ENCODE data around the gene GRK3.

The GRK3 gene

DNA sequence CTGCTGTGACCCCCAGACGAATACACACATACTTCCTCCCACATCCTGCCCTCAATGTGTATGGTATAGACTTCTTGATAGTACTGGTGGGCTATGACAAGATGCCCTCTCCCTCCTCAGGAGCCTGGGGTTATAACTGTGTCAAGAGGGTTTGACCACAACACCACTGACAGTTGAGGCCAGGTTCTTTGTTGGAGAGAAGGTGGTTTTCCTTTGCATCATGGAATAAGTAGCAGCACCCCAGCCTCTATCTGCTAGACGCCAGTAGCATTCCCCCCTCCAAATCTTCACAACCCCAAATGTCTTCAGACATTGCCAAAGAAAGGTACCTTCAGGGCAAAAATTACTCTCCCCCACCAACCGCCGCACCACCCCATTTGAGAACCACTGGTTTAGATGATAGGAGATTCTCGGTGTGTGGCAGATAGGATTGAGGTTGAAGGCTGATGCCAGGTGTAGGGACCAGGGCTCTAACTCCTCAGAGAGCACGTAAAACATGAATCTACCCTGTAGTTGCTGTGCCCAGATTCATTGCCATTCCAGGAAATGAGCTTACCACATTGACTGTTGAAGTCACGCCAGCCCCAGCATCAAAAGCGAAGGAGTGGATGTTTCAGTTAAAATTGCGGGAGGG, 172.0 kb downstream of the GRK3 start:
- no peak for DNase-seq (ENCODE audit: low read depth)

DNA sequence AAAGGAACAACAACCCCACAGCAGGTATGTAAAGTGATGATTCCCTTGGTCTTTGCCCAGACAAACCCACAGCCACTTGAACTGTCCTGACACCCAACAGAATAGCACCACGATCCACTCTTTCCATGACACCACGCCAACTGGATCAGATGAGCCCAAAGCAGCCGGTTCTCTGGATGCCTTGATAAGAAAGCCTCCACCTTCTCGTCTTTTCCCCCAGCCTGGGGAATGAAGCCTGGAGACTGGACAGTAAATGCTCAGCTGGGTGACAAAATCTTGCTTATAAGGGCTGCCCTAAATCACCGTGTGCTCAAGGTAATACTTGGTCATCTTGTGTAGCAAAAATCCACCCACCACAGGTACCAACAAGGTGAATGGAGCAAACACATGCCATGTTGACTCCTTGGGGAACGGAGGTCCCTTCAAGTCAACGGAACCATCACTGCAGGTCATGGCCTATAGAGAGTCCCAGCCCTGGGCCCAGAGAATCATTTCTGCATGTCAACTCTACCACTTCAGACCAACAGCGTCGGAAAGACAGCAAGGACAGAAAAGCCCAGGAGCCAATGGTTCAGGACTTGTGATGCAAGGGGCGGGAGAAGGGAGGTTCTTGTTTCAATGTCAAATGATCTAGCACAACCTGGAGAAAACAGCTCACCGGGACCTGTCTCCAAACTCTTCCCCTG, 175.3 kb downstream of the GRK3 start:
- no peak for DNase-seq (ENCODE audit: low read depth)

- DNase-seq (ENCODE audit: low read depth), result no peak
These were observed 177.5 kb downstream of the GRK3 start, which contains the start of gene MYO18B for GRCh38 chr22:25741692-25742626. MYO18B (plus strand) TSS chr22:25742188; CDS start chr22:25761093, 18,905 bp downstream.

GRCh38 chr22:25742918-25743708, 178.6 kb downstream of the GRK3 start:
- no peak for DNase-seq (ENCODE audit: low read depth)

GRCh38 chr22:25744694-25745093, 180.2 kb downstream of the GRK3 start:
- no peak for DNase-seq (ENCODE audit: low read depth)

DNA sequence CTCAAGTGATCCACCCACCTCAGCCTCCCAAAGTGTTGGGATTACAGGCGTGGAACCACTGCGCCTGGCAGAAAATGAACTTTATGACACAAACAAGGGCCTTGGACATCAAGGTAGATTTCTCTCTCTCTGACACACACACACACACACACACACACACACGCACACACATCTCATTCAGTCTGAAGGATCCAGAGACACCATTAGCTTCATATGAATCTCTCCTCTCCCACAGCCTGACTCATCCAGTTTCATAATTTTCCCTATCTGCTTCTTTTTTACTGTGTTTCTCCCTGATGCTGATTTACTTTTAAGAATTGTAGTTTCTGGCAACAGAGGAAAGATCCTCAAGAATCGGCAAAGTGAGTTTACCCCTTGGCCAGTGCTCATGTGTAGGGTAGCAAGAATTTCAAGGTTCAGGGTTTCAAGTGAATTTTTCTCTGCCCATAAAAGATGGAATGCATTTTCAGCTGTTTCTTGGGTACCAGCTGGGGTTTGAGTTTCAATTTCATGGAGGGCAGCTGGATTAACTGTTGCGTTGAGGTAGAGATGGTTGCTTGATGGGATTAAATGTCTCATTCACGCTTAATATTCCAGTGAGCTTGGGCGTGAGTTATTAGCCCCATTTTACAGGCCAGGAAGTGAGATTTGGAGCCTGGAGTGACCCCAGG, 181.0 kb downstream of the GRK3 start:
- DNase-seq (ENCODE audit: low read depth), result peak; percentile 41

DNA sequence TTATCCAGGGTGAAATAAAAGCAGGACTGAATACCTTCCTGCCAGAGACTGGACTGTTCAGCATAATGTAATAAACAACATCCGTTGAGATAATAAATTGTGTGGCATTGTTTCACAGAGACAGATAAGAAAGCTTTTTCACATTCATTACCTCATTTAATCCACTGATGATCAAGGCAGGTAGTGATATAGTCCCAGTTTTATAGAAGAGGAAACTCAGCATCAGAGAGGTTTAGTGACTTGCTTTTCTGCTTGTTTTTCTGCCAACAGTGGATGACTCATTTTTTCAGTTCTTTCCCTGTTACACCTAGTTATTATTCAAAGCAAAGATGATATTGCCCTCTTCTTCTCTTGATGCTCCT, 181.5 kb downstream of the GRK3 start:
- no peak for DNase-seq (ENCODE audit: low read depth)

GRCh38 chr22:25747245-25747944, 182.9 kb downstream of the GRK3 start:
- DNase-seq (ENCODE audit: low read depth), result peak; percentile 92

GRCh38 chr22:25748140-25748539, 183.7 kb downstream of the GRK3 start:
- no peak for DNase-seq (ENCODE audit: low read depth)

DNA sequence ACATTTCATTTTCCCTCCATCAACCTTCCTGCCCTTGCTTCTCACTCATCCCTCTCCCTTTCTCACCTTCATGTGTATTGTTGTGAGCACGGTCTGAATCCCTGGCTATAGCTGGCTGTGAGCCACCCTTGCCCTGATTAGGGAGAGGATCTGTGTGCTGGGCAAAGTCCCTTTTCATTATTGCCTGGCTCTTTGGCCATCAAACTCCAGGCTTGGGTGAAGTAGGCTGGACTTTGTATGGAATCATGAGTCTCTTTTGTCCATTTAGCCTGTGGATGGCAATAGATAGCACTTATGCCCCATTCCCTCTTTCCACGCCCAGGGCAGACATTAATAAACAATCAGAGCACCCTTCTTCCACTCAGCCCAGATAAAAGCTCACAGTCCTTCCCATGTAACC, 184.2 kb downstream of the GRK3 start:
- DNase-seq (ENCODE audit: low read depth), result no peak

GRCh38 chr22:25749420-25750169, 185.1 kb downstream of the GRK3 start:
- DNase-seq (ENCODE audit: low read depth), result no peak

- DNase-seq (ENCODE audit: low read depth), result no peak
These were observed 186.2 kb downstream of the GRK3 start for GRCh38 chr22:25750569-25751173.

DNA sequence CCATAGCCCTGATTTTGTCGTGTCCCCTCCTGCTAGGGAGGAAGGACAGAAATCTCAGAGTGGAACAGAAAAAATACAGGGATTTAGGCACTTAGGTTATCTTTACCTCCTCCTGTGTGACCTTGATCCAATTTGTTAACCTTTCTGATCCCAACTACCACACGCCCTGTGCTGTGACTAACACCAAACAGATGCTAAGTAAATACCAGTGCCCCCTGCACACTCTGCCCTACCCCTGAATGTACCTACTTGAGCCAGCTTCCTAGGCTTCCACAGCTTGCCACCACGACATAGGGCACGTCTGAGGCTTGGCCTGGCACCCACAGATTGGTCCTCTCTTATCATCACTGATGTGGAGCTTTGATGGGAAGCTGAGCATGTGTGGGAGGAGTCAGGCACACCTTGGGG, 186.7 kb downstream of the GRK3 start:
- DNase-seq (ENCODE audit: low read depth), result no peak

- DNase-seq (ENCODE audit: low read depth), result no peak
These were observed 188.2 kb downstream of the GRK3 start for GRCh38 chr22:25752615-25753214.

DNA sequence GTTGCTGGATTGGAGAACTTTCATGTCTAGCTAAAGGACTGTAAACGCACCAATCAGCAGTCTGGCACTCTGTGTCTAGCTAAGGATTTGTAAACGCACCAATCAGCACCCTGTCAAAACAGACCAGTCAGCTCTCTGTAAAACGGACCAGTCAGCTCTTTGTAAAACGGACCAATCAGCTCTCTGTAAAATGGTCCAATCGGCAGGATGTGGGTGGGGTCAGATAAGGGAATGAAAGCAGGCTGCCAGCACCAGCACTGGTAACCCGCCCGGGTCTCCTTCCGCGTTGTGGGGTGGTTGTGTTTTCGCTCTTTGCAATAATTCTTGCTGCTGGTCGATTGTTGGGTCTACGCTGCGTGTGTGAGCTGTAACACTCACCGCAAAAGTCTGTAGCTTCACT, 188.8 kb downstream of the GRK3 start:
- no peak for DNase-seq (ENCODE audit: low read depth)

DNA sequence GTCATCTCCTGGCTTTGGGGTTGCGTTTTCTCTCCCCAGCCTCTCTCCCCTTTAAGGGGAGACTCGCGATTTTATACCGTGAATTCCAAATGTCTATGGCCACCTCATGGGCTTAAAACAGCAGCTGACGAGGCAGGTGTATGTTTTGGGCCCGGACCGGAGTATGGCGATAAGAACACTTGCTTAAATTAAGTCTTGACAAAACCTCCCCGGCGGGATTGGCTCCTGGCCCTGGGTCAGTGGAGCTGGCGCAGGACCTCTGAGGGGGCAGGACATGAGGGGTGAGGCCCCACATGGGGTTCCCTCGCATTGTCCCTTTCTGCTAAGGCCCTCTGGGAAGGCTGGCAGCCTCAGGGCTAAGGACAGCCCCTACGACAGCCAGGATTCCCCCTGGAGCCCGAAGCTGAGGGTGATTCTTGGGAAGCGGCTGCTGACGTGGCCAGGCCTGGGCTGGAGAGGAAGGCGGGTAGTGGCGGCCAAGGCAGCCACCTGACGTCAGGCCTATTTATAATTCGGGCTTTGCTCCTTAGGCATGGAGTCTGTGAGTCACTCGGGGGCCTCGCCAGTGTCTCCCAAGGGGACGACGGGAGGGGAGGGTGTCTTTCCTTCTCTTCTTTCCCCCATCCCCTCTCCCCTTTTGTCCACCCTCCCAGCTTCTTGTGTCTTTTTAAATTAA, 190.2 kb downstream of the GRK3 start:
- no peak for DNase-seq (ENCODE audit: low read depth)

GRCh38 chr22:25757686-25758085, 193.2 kb downstream of the GRK3 start:
- DNase-seq (ENCODE audit: low read depth), result no peak

- no peak for DNase-seq (ENCODE audit: low read depth)
These were observed 193.8 kb downstream of the GRK3 start for GRCh38 chr22:25758316-25758715.

DNA sequence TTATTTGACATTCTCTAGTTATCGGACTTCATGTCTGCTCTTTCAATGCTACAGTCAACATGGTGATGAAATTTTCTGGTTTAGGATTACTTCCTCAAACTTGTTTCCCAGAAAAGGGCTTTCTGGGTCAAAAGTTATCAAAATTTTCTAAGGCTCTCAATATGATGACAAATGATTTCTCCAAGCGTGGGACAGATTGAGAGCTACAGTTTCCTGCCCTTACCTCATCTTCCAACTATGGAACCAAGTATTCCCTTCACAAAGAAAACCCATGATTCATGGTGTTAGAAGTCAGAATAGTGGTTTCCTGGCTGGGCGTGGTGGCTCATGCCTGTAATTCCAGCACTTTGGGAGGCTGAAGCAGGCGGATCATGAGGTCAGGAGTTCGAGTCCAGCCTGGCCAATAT, 195.4 kb downstream of the GRK3 start:
- DNase-seq (ENCODE audit: low read depth), result peak; percentile 92
